H9 (cell line): ENCODE results near the gene CTNND1. TPM values are rescaled to one million over a fixed set of nuclear protein-coding genes. Genes with fewer than 3 reads are reported as not detected.

Experiments used
- DNase-seq: peaks from one replicate; pipeline ENCODE4 v3.0.0-alpha.2; 2017
- H2AFZ ChIP-seq: one replicate; pipeline ENCODE4 v1.6.1; 2013; ENCODE audit warnings: mild to moderate bottlenecking, low read length, control low read depth, moderate library complexity
- H2AK5ac ChIP-seq: 2 replicates; pipeline ENCODE4 v1.6.1; 2013; ENCODE audit warnings: low read length, control low read depth, mixed read lengths; ENCODE audit not compliant: insufficient read length
- H2BK120ac ChIP-seq: one replicate; pipeline ENCODE4 v1.6.1; 2013; ENCODE audit warnings: low read depth, mild to moderate bottlenecking, low read length, control low read depth, inconsistent platforms; ENCODE audit not compliant: poor library complexity, severe bottlenecking
- H2BK12ac ChIP-seq: 2 replicates; pipeline ENCODE4 v1.6.1; 2013; ENCODE audit warnings: low read length, control low read depth, mixed read lengths, low read depth; ENCODE audit not compliant: insufficient read length
- H2BK15ac ChIP-seq: 2 replicates; pipeline ENCODE4 v1.6.1; 2013; ENCODE audit warnings: low read depth, low read length, control low read depth
- H2BK20ac ChIP-seq: one replicate; pipeline ENCODE4 v1.6.1; 2013; ENCODE audit warnings: low read depth, mild to moderate bottlenecking, low read length, control low read depth, inconsistent platforms; ENCODE audit not compliant: poor library complexity, severe bottlenecking
- H2BK5ac ChIP-seq: 2 replicates; pipeline ENCODE4 v1.6.1; 2013; ENCODE audit warnings: low read length, control low read depth, mixed read lengths; ENCODE audit not compliant: insufficient read length
- H3K14ac ChIP-seq: 2 replicates; pipeline ENCODE4 v1.6.1; 2013; ENCODE audit warnings: low read length, control low read depth; ENCODE audit not compliant: insufficient read depth
- H3K18ac ChIP-seq: 2 replicates; pipeline ENCODE4 v1.6.1; 2013; ENCODE audit warnings: low read depth, mild to moderate bottlenecking, mixed read lengths, low read length, control low read depth; ENCODE audit not compliant: insufficient read length
- H3K23ac ChIP-seq: 2 replicates; pipeline ENCODE4 v1.6.1; 2013; ENCODE audit warnings: low read length, control low read depth, mixed read lengths, low read depth; ENCODE audit not compliant: insufficient read length
- H3K23me2 ChIP-seq: 2 replicates; pipeline ENCODE4 v1.6.1; 2013; ENCODE audit warnings: low read depth, mild to moderate bottlenecking, mixed read lengths, low read length, control low read depth; ENCODE audit not compliant: insufficient read length, poor library complexity, severe bottlenecking
- H3K27ac ChIP-seq: 2 replicates; pipeline ENCODE4 v1.5.1; 2013; ENCODE audit warnings: low read length, control low read depth, mixed read lengths, low read depth; ENCODE audit not compliant: insufficient read length
- H3K27me3 ChIP-seq: 2 replicates; pipeline ENCODE4 v1.6.1; 2013; ENCODE audit warnings: low read length, control low read depth, inconsistent platforms; ENCODE audit not compliant: insufficient read depth
- H3K4ac ChIP-seq: 2 replicates; pipeline ENCODE4 v1.6.1; 2013; ENCODE audit warnings: low read depth, mild to moderate bottlenecking, control low read depth, inconsistent platforms, low read length, moderate library complexity
- H3K4me1 ChIP-seq: 2 replicates; pipeline ENCODE4 v1.6.1; 2013; ENCODE audit warnings: low read length, control low read depth, inconsistent platforms; ENCODE audit not compliant: insufficient read depth
- H3K4me2 ChIP-seq: 2 replicates; pipeline ENCODE4 v1.6.1; 2013; ENCODE audit warnings: low read length, control low read depth, mixed read lengths; ENCODE audit not compliant: insufficient read length, insufficient read depth
- H3K56ac ChIP-seq: 2 replicates; pipeline ENCODE4 v1.6.1; 2013; ENCODE audit warnings: low read depth, mild to moderate bottlenecking, mixed read lengths, low read length, control low read depth; ENCODE audit not compliant: insufficient read length
- H3K79me1 ChIP-seq: 2 replicates; pipeline ENCODE4 v1.6.1; 2013; ENCODE audit warnings: low read depth, mild to moderate bottlenecking, moderate library complexity, low read length, control low read depth, inconsistent platforms; ENCODE audit not compliant: insufficient read depth, poor library complexity, severe bottlenecking
- H3K79me2 ChIP-seq: 2 replicates; pipeline ENCODE4 v1.6.1; 2013; ENCODE audit warnings: low read length, control low read depth, inconsistent platforms; ENCODE audit not compliant: insufficient read depth
- H3K9ac ChIP-seq: 2 replicates; pipeline ENCODE4 v1.6.1; 2013; ENCODE audit warnings: low read length, control low read depth, mixed read lengths; ENCODE audit not compliant: insufficient read length; ENCODE audit errors: extremely low read depth
- H3K9me3 ChIP-seq: one replicate; pipeline ENCODE4 v1.6.1; 2013; ENCODE audit warnings: low read depth, low read length, inconsistent platforms; ENCODE audit not compliant: control insufficient read depth
- H3T11ph ChIP-seq: one replicate; pipeline ENCODE4 v1.6.1; 2013; ENCODE audit warnings: mild to moderate bottlenecking, low read length, control low read depth, inconsistent platforms
- H4K20me1 ChIP-seq: one replicate; pipeline ENCODE4 v1.6.1; 2013; ENCODE audit not compliant: control insufficient read depth, insufficient read length, insufficient read depth
- H4K5ac ChIP-seq: 2 replicates; pipeline ENCODE4 v1.6.1; 2013; ENCODE audit warnings: low read depth, mild to moderate bottlenecking, mixed read lengths, low read length, control low read depth; ENCODE audit not compliant: insufficient read length
- H4K8ac ChIP-seq: replicated peaks from 2 replicates; pipeline ENCODE4 v1.6.1; 2013; ENCODE audit warnings: low read length, control low read depth, mixed read lengths, low read depth; ENCODE audit not compliant: insufficient read length
- H4K91ac ChIP-seq: 2 replicates; pipeline ENCODE4 v1.6.1; 2013; ENCODE audit warnings: low read depth, mild to moderate bottlenecking, moderate library complexity, mixed read lengths, low read length, control low read depth; ENCODE audit not compliant: insufficient read length
- H3K27ac Mint-ChIP-seq, 3 experiments: 2 replicates in 2 of 3; 3 replicates in 1 of 3; pipeline ENCODE4 v1.8.0; 2020 to 2021; ENCODE audit warnings: mixed read lengths in 3 of 3, mild to moderate bottlenecking in 1 of 3, moderate library complexity in 1 of 3
- H3K27me3 Mint-ChIP-seq: 2 replicates; pipeline ENCODE4 v1.8.0; 2021; ENCODE audit warnings: low read depth, mild to moderate bottlenecking, moderate library complexity, mixed read lengths
- H3K36me3 Mint-ChIP-seq, 3 experiments: 2 replicates in 2 of 3; 3 replicates in 1 of 3; pipeline ENCODE4 v1.8.0; 2020 to 2021; ENCODE audit warnings: low read depth in 3 of 3, mixed read lengths in 3 of 3; ENCODE audit not compliant: insufficient read depth in 1 of 3
- H3K4me1 Mint-ChIP-seq, 2 experiments: 2 replicates each; pipeline ENCODE4 v1.8.0; 2020; ENCODE audit warnings: mixed read lengths in 2 of 2
- H3K4me3 Mint-ChIP-seq, 2 experiments: 2 replicates in 1 of 2; 3 replicates in 1 of 2; pipeline ENCODE4 v1.8.0; 2020 to 2021; ENCODE audit warnings: mild to moderate bottlenecking in 2 of 2, mixed read lengths in 2 of 2, moderate library complexity in 1 of 2
- H3K9me3 Mint-ChIP-seq, 2 experiments: 2 replicates in 1 of 2; 3 replicates in 1 of 2; pipeline ENCODE4 v1.8.0; 2020; ENCODE audit warnings: mild to moderate bottlenecking in 2 of 2, mixed read lengths in 2 of 2, moderate library complexity in 1 of 2
- WGBS: extraction: QIAGEN DNeasy Blood & Tissue Kit; methylation state at CpG from one replicate; pipeline ENCODE4 v1.1.7; 2013; ENCODE audit warnings: missing lambda C conversion rate, low lambda C conversion rate, mixed read lengths; ENCODE audit not compliant: insufficient read length; ENCODE audit errors: extremely low coverage; 5-methylcytosine and 5-hydroxymethylcytosine counted together
- total RNA-seq: library from RNA; stranded (reverse); gene quantifications from 2 replicates; pipeline ENCODE4 v1.2.1, GENCODE V29; 2021
- TF ChIP-seq, protein P1 (sequence below): fragments of 200-600 bp; sonication (generic); conservative IDR thresholded peaks from 3 replicates; pipeline ENCODE4 v1.8.0; 2021; ENCODE audit warnings: antibody characterized with exemption, mild to moderate bottlenecking

Gene CTNND1
- total RNA-seq, 1 experiment from 2014 or later, result 164 TPM

DNA sequence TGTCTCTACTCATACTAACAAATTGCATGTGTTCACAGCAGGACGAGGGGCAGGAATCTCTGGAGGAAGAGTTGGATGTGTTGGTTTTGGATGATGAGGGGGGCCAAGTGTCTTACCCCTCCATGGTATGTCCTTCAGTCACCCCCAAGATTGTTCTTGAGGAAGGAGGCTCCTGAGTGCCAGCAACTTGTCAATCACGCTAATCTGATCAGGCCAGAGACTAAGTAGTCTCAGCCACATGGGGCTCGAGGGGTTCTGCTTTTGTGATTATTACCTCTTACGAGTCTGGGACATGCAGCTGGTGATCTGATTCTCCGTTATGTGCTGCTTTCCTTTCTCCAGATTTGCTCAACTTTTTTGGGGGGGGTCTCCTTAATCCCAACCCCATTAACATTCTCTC lies 54.3 kb downstream of the CTNND1 start:
- H3K56ac ChIP-seq, result no peak overlapping the region
- no peak overlapping the region for H2BK12ac ChIP-seq
- Mint-ChIP-seq H3K4me1 (no peaks in the 10 kb centered on the region), H3K4me3 (no peak overlapping the region), H3K9me3 (no peaks in the 10 kb centered on the region), H3K36me3 (peaks cover 32 to 69% (median 59%) of the 10 kb centered on the region in 3 experiments; a peak in 6 of 7 replicates), H3K27me3 (no peaks in the 10 kb centered on the region), H3K27ac (no peak overlapping the region)
- no peaks in the 10 kb centered on the region for H3K23me2 ChIP-seq
- no peak overlapping the region for H4K8ac ChIP-seq
- WGBS, result no CpG with 5 or more reads among the region's 5 CpGs
- no peak overlapping the region for H3K4ac ChIP-seq
- H3K14ac ChIP-seq, result no peak overlapping the region
- no peak overlapping the region for H3K18ac ChIP-seq
- no peak overlapping the region for H3K9ac ChIP-seq
- no peak overlapping the region for H3T11ph ChIP-seq
- H3K27me3 ChIP-seq, result no peaks in the 10 kb centered on the region
- no peak overlapping the region for H3K4me2 ChIP-seq
- TF ChIP-seq, protein P1, sequence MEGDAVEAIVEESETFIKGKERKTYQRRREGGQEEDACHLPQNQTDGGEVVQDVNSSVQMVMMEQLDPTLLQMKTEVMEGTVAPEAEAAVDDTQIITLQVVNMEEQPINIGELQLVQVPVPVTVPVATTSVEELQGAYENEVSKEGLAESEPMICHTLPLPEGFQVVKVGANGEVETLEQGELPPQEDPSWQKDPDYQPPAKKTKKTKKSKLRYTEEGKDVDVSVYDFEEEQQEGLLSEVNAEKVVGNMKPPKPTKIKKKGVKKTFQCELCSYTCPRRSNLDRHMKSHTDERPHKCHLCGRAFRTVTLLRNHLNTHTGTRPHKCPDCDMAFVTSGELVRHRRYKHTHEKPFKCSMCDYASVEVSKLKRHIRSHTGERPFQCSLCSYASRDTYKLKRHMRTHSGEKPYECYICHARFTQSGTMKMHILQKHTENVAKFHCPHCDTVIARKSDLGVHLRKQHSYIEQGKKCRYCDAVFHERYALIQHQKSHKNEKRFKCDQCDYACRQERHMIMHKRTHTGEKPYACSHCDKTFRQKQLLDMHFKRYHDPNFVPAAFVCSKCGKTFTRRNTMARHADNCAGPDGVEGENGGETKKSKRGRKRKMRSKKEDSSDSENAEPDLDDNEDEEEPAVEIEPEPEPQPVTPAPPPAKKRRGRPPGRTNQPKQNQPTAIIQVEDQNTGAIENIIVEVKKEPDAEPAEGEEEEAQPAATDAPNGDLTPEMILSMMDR, result no peak
- no peak overlapping the region for H4K91ac ChIP-seq
- H3K27ac ChIP-seq, result no peak overlapping the region
- no peak overlapping the region for H2BK20ac ChIP-seq
- H2BK15ac ChIP-seq, result no peak overlapping the region
- no peak for DNase-seq
- H2AK5ac ChIP-seq, result no peak overlapping the region
- no peak overlapping the region for H2AFZ ChIP-seq
- H2BK5ac ChIP-seq, result no peak overlapping the region
- H3K23ac ChIP-seq, result no peak overlapping the region
- no peaks in the 10 kb centered on the region for H3K79me1 ChIP-seq
- H2BK120ac ChIP-seq, result no peak overlapping the region
- H3K4me1 ChIP-seq, result no peaks in the 10 kb centered on the region
- H4K20me1 ChIP-seq, result no peaks in the 10 kb centered on the region
- no peak overlapping the region for H4K5ac ChIP-seq
- H3K79me2 ChIP-seq, result no peaks in the 10 kb centered on the region
- H3K9me3 ChIP-seq, result no peaks in the 10 kb centered on the region
